H1 (cell line): ENCODE measurements around the gene UBE2E2.

Source experiments
- CEBPB ChIP-seq: IDR thresholded peaks from 2 replicates; pipeline ENCODE4 v1.6.1; 2012; ENCODE audit warnings: low read depth, low read length
- CTCF ChIP-seq, 3 experiments: IDR thresholded peaks; 1 replicate in 2 of 3; 2 replicates in 1 of 3; pipeline versions ENCODE4 v1.5.1 to v1.6.1; 2011; ENCODE audit warnings: low read length in 3 of 3, mild to moderate bottlenecking in 3 of 3, inconsistent platforms in 2 of 3, low read depth in 1 of 3, moderate library complexity in 1 of 3; ENCODE audit not compliant: insufficient read depth in 1 of 3; ENCODE audit errors: control extremely low read depth in 1 of 3
- EP300 ChIP-seq, 2 experiments: IDR thresholded peaks; 1 replicate in 1 of 2; 2 replicates in 1 of 2; pipeline ENCODE4 v1.6.1; 2011 to 2012; ENCODE audit warnings: low read depth in 2 of 2, low read length in 2 of 2, mild to moderate bottlenecking in 2 of 2, borderline replicate concordance in 1 of 2, inconsistent platforms in 1 of 2, moderate library complexity in 1 of 2
- EZH2 ChIP-seq: fragments of 200-600 bp; sonication (generic); IDR thresholded peaks from 2 replicates; pipeline ENCODE4 v1.7.1; 2012; ENCODE audit warnings: low read depth, mild to moderate bottlenecking, moderate library complexity, low read length, inconsistent platforms; ENCODE audit not compliant: severe bottlenecking
- MAFK ChIP-seq: IDR thresholded peaks from 2 replicates; pipeline ENCODE4 v1.6.1; 2012; ENCODE audit warnings: low read depth, mild to moderate bottlenecking, improper control_type of control experiment, low read length
- SRF ChIP-seq: IDR thresholded peaks from 2 replicates; pipeline ENCODE4 v1.6.1; 2011; ENCODE audit warnings: mild to moderate bottlenecking, low read depth, low read length, moderate library complexity
- TF ChIP-seq, protein P1 (sequence below): IDR thresholded peaks from 2 replicates; pipeline ENCODE4 v1.6.1; 2012; ENCODE audit warnings: inconsistent platforms

DNA sequence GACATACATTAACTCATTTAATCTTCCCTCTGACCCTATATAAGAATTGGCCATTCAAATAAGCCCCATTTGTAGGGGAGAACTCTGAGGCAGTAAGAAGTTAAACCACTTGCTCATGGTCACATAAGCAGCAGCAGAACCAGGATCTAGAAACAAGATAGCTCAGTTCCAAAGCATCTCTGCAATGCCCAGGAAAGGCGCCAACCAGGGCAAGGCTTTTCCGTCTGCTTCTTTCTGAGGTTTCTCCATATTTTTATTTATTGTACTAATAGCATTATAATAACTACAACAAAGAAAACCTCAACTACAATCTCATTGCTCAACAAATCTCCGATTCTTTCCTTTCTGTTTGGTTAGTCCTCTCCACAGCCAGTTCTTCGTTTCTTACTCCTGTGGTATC lies 4.3 kb upstream of the UBE2E2 start:
- TF ChIP-seq SRF: no peak
- TF ChIP-seq MAFK: no peak
- no peak for TF ChIP-seq EZH2
- no peak for TF ChIP-seq EP300 (IDR thresholded peaks at IDR 0.05; ENCODE audit: borderline replicate concordance in 1 of 2, low read depth in 2 of 2, low read length in 2 of 2)
- TF ChIP-seq CTCF (IDR thresholded peaks at IDR 0.05; ENCODE audit: control extremely low read depth in 1 of 3, insufficient read depth in 1 of 3, low read depth in 1 of 3, low read length in 3 of 3): no peak
- TF ChIP-seq, protein P1, sequence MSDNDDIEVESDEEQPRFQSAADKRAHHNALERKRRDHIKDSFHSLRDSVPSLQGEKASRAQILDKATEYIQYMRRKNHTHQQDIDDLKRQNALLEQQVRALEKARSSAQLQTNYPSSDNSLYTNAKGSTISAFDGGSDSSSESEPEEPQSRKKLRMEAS: no peak
- TF ChIP-seq CEBPB: no peak
